HuH-7 (cell line): ENCODE measurements around the gene MUSTN1.

ENCODE experiments used
- DNase-seq: peaks from one replicate; pipeline ENCODE4 v3.0.0; 2011; ENCODE audit warnings: low spot score

MUSTN1 gene

GRCh38 chr3:52786330-52787215 is 48.2 kb downstream of the MUSTN1 start:
- no peak for DNase-seq

DNA sequence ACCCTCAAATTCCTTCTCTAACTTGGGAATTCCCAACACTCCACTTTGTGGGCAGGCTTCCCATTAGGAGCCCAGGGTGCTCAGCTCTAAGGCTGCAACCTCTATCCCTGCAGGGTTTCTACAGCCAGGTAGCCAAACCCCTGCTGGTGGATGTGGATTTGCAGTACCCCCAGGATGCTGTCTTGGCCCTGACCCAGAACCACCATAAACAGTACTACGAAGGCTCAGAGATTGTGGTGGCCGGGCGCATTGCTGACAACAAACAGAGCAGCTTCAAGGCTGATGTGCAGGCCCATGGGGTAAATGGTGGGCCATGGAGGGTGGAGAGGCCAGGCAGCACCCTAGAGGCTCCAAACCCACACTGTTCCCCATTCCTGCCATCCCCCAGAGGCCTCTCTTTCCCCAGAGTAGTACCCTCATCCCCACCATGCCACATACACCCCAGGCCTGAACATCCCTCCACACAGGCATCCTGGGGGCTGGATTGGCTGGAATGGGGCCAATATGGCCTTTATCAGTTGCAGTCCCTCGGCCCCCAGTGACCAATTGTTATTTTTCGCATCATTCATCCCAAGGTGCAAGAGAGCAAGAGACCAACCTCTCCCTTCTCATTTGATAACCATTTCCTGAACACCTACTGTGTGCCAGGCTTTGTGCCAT is 49.8 kb downstream of the MUSTN1 start:
- no peak for DNase-seq

DNA sequence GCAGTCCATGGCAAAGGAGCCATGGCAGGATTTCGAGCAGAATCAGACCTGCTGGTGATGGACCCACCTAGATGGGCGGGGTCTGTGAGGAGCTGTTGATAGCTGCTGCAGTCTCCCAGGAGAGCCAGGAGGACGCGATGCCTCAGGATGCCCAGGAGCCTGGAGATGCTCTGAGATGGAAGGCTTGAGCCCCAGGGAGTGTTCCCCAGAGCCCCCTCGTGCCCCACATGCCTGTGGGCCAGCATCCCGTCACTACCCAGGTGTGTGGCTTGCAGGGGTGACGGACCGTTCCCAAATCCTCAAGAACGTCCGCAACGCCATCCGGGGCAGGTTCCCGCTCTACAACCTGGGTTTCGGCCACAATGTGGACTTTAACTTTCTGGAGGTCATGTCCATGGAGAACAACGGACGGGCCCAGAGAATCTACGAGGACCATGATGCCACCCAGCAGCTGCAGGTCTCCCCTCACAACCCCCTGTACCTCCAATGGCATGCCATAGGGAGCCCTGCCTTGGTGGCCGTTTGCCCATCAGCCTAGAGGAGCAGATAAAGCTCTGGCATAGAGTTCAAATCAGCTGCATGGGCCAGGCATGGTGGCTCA is 50.7 kb downstream of the MUSTN1 start:
- no peak for DNase-seq

DNA sequence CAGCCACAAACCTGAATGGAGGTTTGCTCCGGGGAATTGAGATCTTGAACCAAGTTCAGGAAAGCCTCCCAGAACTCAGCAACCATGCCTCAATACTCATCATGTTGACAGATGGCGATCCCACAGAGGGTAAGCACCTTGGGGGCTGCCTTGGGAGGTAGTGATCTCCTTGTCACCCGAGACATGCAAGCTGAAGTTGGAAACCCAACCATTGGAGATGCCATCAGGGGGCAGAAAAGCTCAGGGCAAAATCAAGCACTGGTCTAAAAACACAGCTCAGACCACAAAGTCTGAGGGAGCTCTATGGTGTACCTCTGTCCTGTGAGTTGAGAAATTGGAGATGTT is 51.6 kb downstream of the MUSTN1 start:
- no peak for DNase-seq
